Esophagus muscularis mucosa (tissue), 4 donors: Measurements from ENCODE around the gene QSOX2.

ENCODE experiments used
- EP300 ChIP-seq: sonication (generic); formaldehyde crosslinking; IDR thresholded peaks from one replicate; pipeline ENCODE4 v1.6.1; 2017; ENCODE audit warnings: antibody characterized with exemption
- POLR2A ChIP-seq: fragments of 450-650 bp; IDR thresholded peaks from one replicate; pipeline ENCODE4 v1.6.1; 2017; ENCODE audit warnings: antibody characterized with exemption, moderate library complexity, mild to moderate bottlenecking, low read depth
- POLR2AphosphoS5 ChIP-seq, 2 donors: sonication (generic); formaldehyde crosslinking; IDR thresholded peaks; one replicate each; pipeline ENCODE4 v1.6.1; 2017; ENCODE audit warnings: antibody characterized with exemption in 2 of 2
- TF ChIP-seq, protein P1 (sequence below), 3 experiments: fragments of 200-600 bp in 2 of 3; fragments of 450-650 bp in 1 of 3; sonication (generic) in 2 of 3; IDR thresholded peaks; one replicate each; pipeline ENCODE4 v1.5.1; 2017 to 2019; ENCODE audit warnings: antibody characterized with exemption in 3 of 3, mild to moderate bottlenecking in 2 of 3, moderate library complexity in 1 of 3

DNA sequence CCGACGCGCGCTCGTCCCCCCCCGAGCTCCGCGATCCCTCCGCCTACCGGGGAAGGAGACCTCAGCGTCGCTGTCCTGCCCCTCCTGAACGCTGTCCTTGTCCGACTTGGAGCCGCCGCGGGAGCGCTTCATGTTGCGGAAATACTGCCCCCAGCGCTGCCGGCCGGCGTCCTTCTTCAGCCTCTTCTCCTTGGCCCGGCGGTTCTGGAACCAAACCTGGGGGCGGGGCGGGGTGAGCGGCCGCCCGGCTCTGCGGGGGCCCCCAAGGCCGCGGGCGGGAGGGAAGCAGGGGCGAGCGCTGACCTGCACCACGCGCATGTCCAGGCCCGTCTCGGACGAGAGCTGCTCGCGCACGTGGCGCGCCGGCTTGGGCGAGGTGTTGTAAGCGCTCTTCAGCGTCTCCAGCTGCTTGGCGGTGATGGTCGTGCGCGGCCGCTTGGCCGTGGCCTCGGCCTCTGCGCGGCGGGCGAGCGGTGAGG lies 47.0 kb downstream of the QSOX2 start:
- TF ChIP-seq POLR2A (no peak), POLR2AphosphoS5 (IDR thresholded peaks at IDR 0.05) (no peak), EP300 (no peak)
- TF ChIP-seq, protein P1, sequence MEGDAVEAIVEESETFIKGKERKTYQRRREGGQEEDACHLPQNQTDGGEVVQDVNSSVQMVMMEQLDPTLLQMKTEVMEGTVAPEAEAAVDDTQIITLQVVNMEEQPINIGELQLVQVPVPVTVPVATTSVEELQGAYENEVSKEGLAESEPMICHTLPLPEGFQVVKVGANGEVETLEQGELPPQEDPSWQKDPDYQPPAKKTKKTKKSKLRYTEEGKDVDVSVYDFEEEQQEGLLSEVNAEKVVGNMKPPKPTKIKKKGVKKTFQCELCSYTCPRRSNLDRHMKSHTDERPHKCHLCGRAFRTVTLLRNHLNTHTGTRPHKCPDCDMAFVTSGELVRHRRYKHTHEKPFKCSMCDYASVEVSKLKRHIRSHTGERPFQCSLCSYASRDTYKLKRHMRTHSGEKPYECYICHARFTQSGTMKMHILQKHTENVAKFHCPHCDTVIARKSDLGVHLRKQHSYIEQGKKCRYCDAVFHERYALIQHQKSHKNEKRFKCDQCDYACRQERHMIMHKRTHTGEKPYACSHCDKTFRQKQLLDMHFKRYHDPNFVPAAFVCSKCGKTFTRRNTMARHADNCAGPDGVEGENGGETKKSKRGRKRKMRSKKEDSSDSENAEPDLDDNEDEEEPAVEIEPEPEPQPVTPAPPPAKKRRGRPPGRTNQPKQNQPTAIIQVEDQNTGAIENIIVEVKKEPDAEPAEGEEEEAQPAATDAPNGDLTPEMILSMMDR (IDR thresholded peaks at IDR 0.05): no peak
